Measurements from ENCODE around the gene SLC6A6. TPM values are rescaled to one million over a fixed set of nuclear protein-coding genes. Genes with fewer than 3 reads are reported as not detected.

Gene SLC6A6
- total RNA-seq, 1 experiment from 2014 or later = 3.4 TPM

- no peak overlapping the region for H3K4me3 ChIP-seq
- no peaks in the 10 kb centered on the region for H3K36me3 ChIP-seq
- H3K27me3 ChIP-seq = no peaks in the 10 kb centered on the region
- H3K9me3 ChIP-seq = no peaks in the 10 kb centered on the region
- no peak for DNase-seq
Observed at GRCh38 chr3:14369675-14370669, 32.4 kb upstream of the SLC6A6 start.

GRCh38 chr3:14370720-14371572 is 31.5 kb upstream of the SLC6A6 start:
- no peaks in the 10 kb centered on the region for H3K36me3 ChIP-seq
- H3K27me3 ChIP-seq = no peaks in the 10 kb centered on the region
- H3K4me3 ChIP-seq = no peak overlapping the region
- H3K9me3 ChIP-seq = no peaks in the 10 kb centered on the region
- DNase-seq = no peak

- Histone ChIP-seq H3K4me3 (no peak overlapping the region), H3K9me3 (no peaks in the 10 kb centered on the region), H3K36me3 (no peaks in the 10 kb centered on the region), H3K27me3 (no peaks in the 10 kb centered on the region)
- DNase-seq = peak; percentile 85
Observed at GRCh38 chr3:14371573-14372474, 30.6 kb upstream of the SLC6A6 start.

GRCh38 chr3:14372587-14372986 is 29.8 kb upstream of the SLC6A6 start:
- no peaks in the 10 kb centered on the region for H3K27me3 ChIP-seq
- H3K9me3 ChIP-seq = no peaks in the 10 kb centered on the region
- H3K36me3 ChIP-seq = no peaks in the 10 kb centered on the region
- no peak for DNase-seq
- no peak overlapping the region for H3K4me3 ChIP-seq

GRCh38 chr3:14373753-14374376 is 28.5 kb upstream of the SLC6A6 start:
- H3K36me3 ChIP-seq = no peaks in the 10 kb centered on the region
- H3K4me3 ChIP-seq = no peak overlapping the region
- DNase-seq = no peak
- H3K27me3 ChIP-seq = no peaks in the 10 kb centered on the region
- no peaks in the 10 kb centered on the region for H3K9me3 ChIP-seq

GRCh38 chr3:14374444-14374883 is 27.9 kb upstream of the SLC6A6 start:
- DNase-seq = no peak
- Histone ChIP-seq H3K27me3 (no peaks in the 10 kb centered on the region), H3K36me3 (no peaks in the 10 kb centered on the region)

GRCh38 chr3:14375192-14375591 is 27.2 kb upstream of the SLC6A6 start:
- Histone ChIP-seq H3K27me3 (no peaks in the 10 kb centered on the region), H3K9me3 (no peaks in the 10 kb centered on the region), H3K4me3 (no peak overlapping the region), H3K36me3 (no peaks in the 10 kb centered on the region)
- no peak for DNase-seq

More at GRCh38 chr3:14374444-14374883, 27.9 kb upstream of the SLC6A6 start:
- Histone ChIP-seq H3K4me3 (no peak overlapping the region), H3K9me3 (no peaks in the 10 kb centered on the region)

GRCh38 chr3:14376348-14377043 is 25.9 kb upstream of the SLC6A6 start:
- Histone ChIP-seq H3K9me3 (no peaks in the 10 kb centered on the region), H3K4me3 (no peak overlapping the region), H3K27me3 (no peaks in the 10 kb centered on the region), H3K36me3 (no peaks in the 10 kb centered on the region)
- DNase-seq = no peak

- Histone ChIP-seq H3K27me3 (no peaks in the 10 kb centered on the region), H3K36me3 (no peaks in the 10 kb centered on the region), H3K9me3 (no peaks in the 10 kb centered on the region), H3K4me3 (no peak overlapping the region)
- DNase-seq = no peak
Observed at GRCh38 chr3:14377044-14377837, 25.2 kb upstream of the SLC6A6 start.

GRCh38 chr3:14377838-14378169 is 24.6 kb upstream of the SLC6A6 start:
- no peak for DNase-seq
- Histone ChIP-seq H3K36me3 (no peaks in the 10 kb centered on the region), H3K27me3 (no peaks in the 10 kb centered on the region), H3K9me3 (no peaks in the 10 kb centered on the region), H3K4me3 (no peak overlapping the region)

- Histone ChIP-seq H3K9me3 (no peaks in the 10 kb centered on the region), H3K36me3 (no peaks in the 10 kb centered on the region), H3K27me3 (no peaks in the 10 kb centered on the region), H3K4me3 (no peak overlapping the region)
- no peak for DNase-seq
Observed at GRCh38 chr3:14378415-14378814, 24.0 kb upstream of the SLC6A6 start.

GRCh38 chr3:14379843-14380242 is 22.6 kb upstream of the SLC6A6 start:
- Histone ChIP-seq H3K27me3 (no peaks in the 10 kb centered on the region), H3K4me3 (no peak overlapping the region), H3K9me3 (no peaks in the 10 kb centered on the region), H3K36me3 (no peaks in the 10 kb centered on the region)
- no peak for DNase-seq

GRCh38 chr3:14386254-14386653 is 16.2 kb upstream of the SLC6A6 start:
- DNase-seq = no peak
- no peaks in the 10 kb centered on the region for H3K36me3 ChIP-seq
- no peaks in the 10 kb centered on the region for H3K9me3 ChIP-seq
- H3K4me3 ChIP-seq = no peak overlapping the region
- H3K27me3 ChIP-seq = no peaks in the 10 kb centered on the region

GRCh38 chr3:14388201-14388600 is 14.2 kb upstream of the SLC6A6 start:
- Histone ChIP-seq H3K27me3 (no peaks in the 10 kb centered on the region), H3K9me3 (no peaks in the 10 kb centered on the region), H3K4me3 (no peak overlapping the region), H3K36me3 (no peaks in the 10 kb centered on the region)
- no peak for DNase-seq

GRCh38 chr3:14389166-14389606 is 13.2 kb upstream of the SLC6A6 start:
- no peak for DNase-seq
- Histone ChIP-seq H3K27me3 (no peaks in the 10 kb centered on the region), H3K4me3 (no peak overlapping the region), H3K9me3 (no peaks in the 10 kb centered on the region), H3K36me3 (no peaks in the 10 kb centered on the region)

Measured in MG63 (cell line).